ENCODE data around the gene CAMTA1.

CAMTA1 gene

DNA sequence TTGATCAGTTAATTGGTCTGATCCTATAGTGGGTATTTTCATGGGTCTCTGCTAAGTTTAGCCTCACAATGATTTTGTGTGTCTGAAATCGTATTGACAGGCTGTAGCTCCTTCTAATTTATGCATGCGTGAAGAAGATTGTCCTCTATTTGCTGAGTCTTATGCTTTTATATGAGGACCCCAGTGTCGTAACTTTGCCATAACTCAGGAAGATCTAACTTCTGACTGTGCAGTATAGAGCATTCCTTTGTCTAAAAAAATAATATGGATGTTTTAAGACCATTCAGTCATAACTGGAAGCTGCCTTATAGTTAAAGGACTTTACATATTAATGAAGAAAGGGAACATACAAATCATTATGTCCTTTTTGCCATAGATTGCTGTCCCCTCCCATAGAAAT, 73.3 kb downstream of the CAMTA1 start:
- H3K27ac ChIP-seq (ENCODE audit: poor library complexity, severe bottlenecking), result peak overlapping the region; percentile 85
- peaks cover 3% of the 10 kb centered on the region for H3K9me3 ChIP-seq (ENCODE audit: severe bottlenecking)
- ATAC-seq (ENCODE audit: low read depth) (no peak), DNase-seq (ENCODE audit: low spot score) (no peak)
- TF ChIP-seq, protein P1, sequence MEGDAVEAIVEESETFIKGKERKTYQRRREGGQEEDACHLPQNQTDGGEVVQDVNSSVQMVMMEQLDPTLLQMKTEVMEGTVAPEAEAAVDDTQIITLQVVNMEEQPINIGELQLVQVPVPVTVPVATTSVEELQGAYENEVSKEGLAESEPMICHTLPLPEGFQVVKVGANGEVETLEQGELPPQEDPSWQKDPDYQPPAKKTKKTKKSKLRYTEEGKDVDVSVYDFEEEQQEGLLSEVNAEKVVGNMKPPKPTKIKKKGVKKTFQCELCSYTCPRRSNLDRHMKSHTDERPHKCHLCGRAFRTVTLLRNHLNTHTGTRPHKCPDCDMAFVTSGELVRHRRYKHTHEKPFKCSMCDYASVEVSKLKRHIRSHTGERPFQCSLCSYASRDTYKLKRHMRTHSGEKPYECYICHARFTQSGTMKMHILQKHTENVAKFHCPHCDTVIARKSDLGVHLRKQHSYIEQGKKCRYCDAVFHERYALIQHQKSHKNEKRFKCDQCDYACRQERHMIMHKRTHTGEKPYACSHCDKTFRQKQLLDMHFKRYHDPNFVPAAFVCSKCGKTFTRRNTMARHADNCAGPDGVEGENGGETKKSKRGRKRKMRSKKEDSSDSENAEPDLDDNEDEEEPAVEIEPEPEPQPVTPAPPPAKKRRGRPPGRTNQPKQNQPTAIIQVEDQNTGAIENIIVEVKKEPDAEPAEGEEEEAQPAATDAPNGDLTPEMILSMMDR (IDR thresholded peaks at IDR 0.05; ENCODE audit: poor library complexity, severe bottlenecking), result no peak
- peaks cover 7% of the 10 kb centered on the region for H3K36me3 ChIP-seq (ENCODE audit: low read depth)
- no peaks in the 10 kb centered on the region for H3K27me3 ChIP-seq (ENCODE audit: insufficient read depth, poor library complexity, severe bottlenecking)
- H3K4me3 ChIP-seq (ENCODE audit: severe bottlenecking), result no peak overlapping the region
- H3K4me1 ChIP-seq (ENCODE audit: insufficient read depth, poor library complexity, severe bottlenecking), result peaks cover 14% of the 10 kb centered on the region

DNA sequence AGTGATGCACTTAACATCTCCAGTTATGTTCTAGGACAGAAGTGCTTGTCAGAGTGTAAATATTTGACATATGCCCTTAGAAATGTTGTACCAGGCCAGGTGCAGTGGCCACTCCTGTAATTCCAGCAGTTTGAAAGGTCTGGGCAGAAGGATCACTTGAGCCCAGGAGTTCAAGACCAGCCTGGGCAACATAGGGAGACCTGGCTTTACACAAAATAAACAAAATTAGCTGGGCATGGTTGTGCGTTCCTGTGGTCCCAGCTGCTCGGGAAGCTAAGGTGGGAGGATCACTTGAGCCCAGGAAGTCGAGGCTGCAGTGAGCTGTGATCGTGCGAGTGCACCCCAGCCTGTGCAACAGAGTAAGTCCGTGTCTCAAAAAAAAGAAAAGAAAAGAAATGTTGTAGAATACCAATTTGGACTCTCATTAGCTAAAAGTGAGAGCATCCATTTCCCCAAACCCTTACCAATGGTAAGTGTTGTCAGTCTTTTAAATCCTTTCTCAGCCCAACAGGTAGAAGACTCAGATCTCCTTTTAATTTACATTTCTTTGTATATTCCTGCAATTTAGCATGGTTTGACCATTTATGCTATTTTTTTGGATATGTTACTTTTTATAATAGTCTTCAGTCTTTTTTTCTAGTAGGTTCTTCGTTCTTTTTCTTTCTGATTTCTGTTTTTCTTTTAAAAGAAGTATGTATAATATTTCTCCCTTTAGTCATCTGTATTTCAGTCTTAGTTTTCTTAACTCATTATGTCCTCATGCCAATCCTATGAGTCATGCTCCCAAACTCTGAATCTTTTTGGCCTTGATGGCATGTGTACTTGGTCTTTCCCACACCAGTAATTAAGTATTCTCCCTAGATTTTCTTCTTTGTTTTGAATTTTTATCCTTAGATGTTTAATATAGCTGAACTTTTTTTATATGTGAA, 74.4 kb downstream of the CAMTA1 start:
- H3K4me1 ChIP-seq (ENCODE audit: insufficient read depth, poor library complexity, severe bottlenecking), result peaks cover 14% of the 10 kb centered on the region
- H3K9me3 ChIP-seq (ENCODE audit: severe bottlenecking), result peaks cover under 1% of the 10 kb centered on the region
- TF ChIP-seq, protein P1 (IDR thresholded peaks at IDR 0.05; ENCODE audit: poor library complexity, severe bottlenecking), result no peak
- no peak for DNase-seq (ENCODE audit: low spot score)
- H3K27me3 ChIP-seq (ENCODE audit: insufficient read depth, poor library complexity, severe bottlenecking), result no peaks in the 10 kb centered on the region
- no peak overlapping the region for H3K4me3 ChIP-seq (ENCODE audit: severe bottlenecking)
- ATAC-seq (ENCODE audit: low read depth), result peak; percentile 85
- H3K27ac ChIP-seq (ENCODE audit: poor library complexity, severe bottlenecking), result peak overlapping the region; percentile 85
- H3K36me3 ChIP-seq (ENCODE audit: low read depth), result peaks cover 3% of the 10 kb centered on the region; the same call in 1 of the 2 replicates

DNA sequence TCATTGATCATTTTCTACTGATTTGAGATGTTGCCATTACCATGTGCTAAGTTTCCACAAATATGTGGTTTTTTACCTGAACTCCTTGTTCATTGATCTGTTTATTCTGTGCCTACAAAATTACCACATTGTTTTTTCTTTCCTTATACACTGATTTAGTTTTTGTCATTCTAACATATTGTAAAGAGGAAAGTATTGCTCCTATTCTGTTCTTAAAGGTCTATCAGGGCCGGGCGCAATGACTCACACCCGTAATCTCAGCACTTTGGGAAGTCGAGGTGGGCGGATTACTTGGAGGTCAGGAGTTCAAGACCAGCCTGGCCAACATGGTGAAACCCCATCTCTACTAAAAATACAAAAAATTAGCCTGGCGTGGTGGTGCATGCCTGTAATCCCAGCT, 75.1 kb downstream of the CAMTA1 start:
- ATAC-seq (ENCODE audit: low read depth) (peak; percentile 10; the same call in 1 of the 3 replicates), DNase-seq (ENCODE audit: low spot score) (no peak)
- Histone ChIP-seq H3K27me3 (ENCODE audit: insufficient read depth, poor library complexity, severe bottlenecking) (no peaks in the 10 kb centered on the region), H3K4me3 (ENCODE audit: severe bottlenecking) (no peak overlapping the region), H3K4me1 (ENCODE audit: insufficient read depth, poor library complexity, severe bottlenecking) (peaks cover 14% of the 10 kb centered on the region), H3K27ac (ENCODE audit: poor library complexity, severe bottlenecking) (peak overlapping the region; percentile 85), H3K36me3 (ENCODE audit: low read depth) (no peaks in the 10 kb centered on the region), H3K9me3 (ENCODE audit: severe bottlenecking) (no peaks in the 10 kb centered on the region)
- TF ChIP-seq, protein P1 (IDR thresholded peaks at IDR 0.05; ENCODE audit: poor library complexity, severe bottlenecking), result no peak

DNA sequence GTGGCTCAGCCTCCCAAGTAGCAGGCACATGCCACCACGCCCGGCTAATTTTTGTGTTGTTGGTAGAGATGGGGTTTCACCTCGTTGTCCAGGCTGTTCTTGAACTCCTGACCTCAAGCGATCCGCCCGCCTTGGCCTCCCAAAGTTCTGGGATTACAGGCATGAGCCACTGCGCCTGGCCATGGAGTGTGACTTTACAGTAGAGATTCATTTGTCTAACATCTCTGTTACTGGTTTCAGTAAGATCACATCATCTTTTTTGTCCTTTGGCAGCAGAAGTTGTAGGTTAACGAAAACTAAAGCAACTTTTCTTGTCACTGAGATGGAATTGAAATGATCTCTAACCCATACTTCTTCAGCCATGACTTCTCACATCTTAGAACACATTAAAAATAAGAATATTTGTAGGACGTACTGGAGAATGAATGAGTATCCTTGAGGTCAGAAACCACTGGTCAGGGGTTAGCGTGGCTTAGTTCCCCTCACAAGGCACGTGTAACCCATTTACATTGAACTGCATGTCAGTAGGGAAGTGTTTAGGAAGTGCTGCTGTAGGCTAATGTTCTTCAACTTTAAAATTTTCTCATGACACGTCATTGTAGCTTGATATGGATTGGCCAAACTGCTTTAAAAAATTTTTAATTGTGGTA, 75.9 kb downstream of the CAMTA1 start:
- Histone ChIP-seq H3K4me1 (ENCODE audit: insufficient read depth, poor library complexity, severe bottlenecking) (peaks cover 14% of the 10 kb centered on the region), H3K9me3 (ENCODE audit: severe bottlenecking) (no peaks in the 10 kb centered on the region), H3K27ac (ENCODE audit: poor library complexity, severe bottlenecking) (peak overlapping the region; percentile 85), H3K27me3 (ENCODE audit: insufficient read depth, poor library complexity, severe bottlenecking) (no peaks in the 10 kb centered on the region), H3K36me3 (ENCODE audit: low read depth) (no peaks in the 10 kb centered on the region), H3K4me3 (ENCODE audit: severe bottlenecking) (no peak overlapping the region)
- DNase-seq (ENCODE audit: low spot score) (no peak), ATAC-seq (ENCODE audit: low read depth) (no peak)
- TF ChIP-seq, protein P1 (IDR thresholded peaks at IDR 0.05; ENCODE audit: poor library complexity, severe bottlenecking), result no peak

Measured in RWPE2 (cell line).